H9 (cell line): ENCODE data around the gene LUZP2. TPM values are rescaled to one million over a fixed set of nuclear protein-coding genes. Genes with fewer than 3 reads are reported as not detected.

Source experiments
- DNase-seq: peaks from one replicate; pipeline ENCODE4 v3.0.0-alpha.2; 2017
- H2AFZ ChIP-seq: one replicate; pipeline ENCODE4 v1.6.1; 2013; ENCODE audit warnings: mild to moderate bottlenecking, low read length, control low read depth, moderate library complexity
- H2AK5ac ChIP-seq: 2 replicates; pipeline ENCODE4 v1.6.1; 2013; ENCODE audit warnings: low read length, control low read depth, mixed read lengths; ENCODE audit not compliant: insufficient read length
- H2BK120ac ChIP-seq: one replicate; pipeline ENCODE4 v1.6.1; 2013; ENCODE audit warnings: low read depth, mild to moderate bottlenecking, low read length, control low read depth, inconsistent platforms; ENCODE audit not compliant: poor library complexity, severe bottlenecking
- H2BK12ac ChIP-seq: 2 replicates; pipeline ENCODE4 v1.6.1; 2013; ENCODE audit warnings: low read length, control low read depth, mixed read lengths, low read depth; ENCODE audit not compliant: insufficient read length
- H2BK15ac ChIP-seq: 2 replicates; pipeline ENCODE4 v1.6.1; 2013; ENCODE audit warnings: low read depth, low read length, control low read depth
- H2BK20ac ChIP-seq: one replicate; pipeline ENCODE4 v1.6.1; 2013; ENCODE audit warnings: low read depth, mild to moderate bottlenecking, low read length, control low read depth, inconsistent platforms; ENCODE audit not compliant: poor library complexity, severe bottlenecking
- H2BK5ac ChIP-seq: 2 replicates; pipeline ENCODE4 v1.6.1; 2013; ENCODE audit warnings: low read length, control low read depth, mixed read lengths; ENCODE audit not compliant: insufficient read length
- H3K14ac ChIP-seq: 2 replicates; pipeline ENCODE4 v1.6.1; 2013; ENCODE audit warnings: low read length, control low read depth; ENCODE audit not compliant: insufficient read depth
- H3K18ac ChIP-seq: 2 replicates; pipeline ENCODE4 v1.6.1; 2013; ENCODE audit warnings: low read depth, mild to moderate bottlenecking, mixed read lengths, low read length, control low read depth; ENCODE audit not compliant: insufficient read length
- H3K23ac ChIP-seq: 2 replicates; pipeline ENCODE4 v1.6.1; 2013; ENCODE audit warnings: low read length, control low read depth, mixed read lengths, low read depth; ENCODE audit not compliant: insufficient read length
- H3K23me2 ChIP-seq: 2 replicates; pipeline ENCODE4 v1.6.1; 2013; ENCODE audit warnings: low read depth, mild to moderate bottlenecking, mixed read lengths, low read length, control low read depth; ENCODE audit not compliant: insufficient read length, poor library complexity, severe bottlenecking
- H3K27ac ChIP-seq: 2 replicates; pipeline ENCODE4 v1.5.1; 2013; ENCODE audit warnings: low read length, control low read depth, mixed read lengths, low read depth; ENCODE audit not compliant: insufficient read length
- H3K27me3 ChIP-seq: 2 replicates; pipeline ENCODE4 v1.6.1; 2013; ENCODE audit warnings: low read length, control low read depth, inconsistent platforms; ENCODE audit not compliant: insufficient read depth
- H3K4ac ChIP-seq: 2 replicates; pipeline ENCODE4 v1.6.1; 2013; ENCODE audit warnings: low read depth, mild to moderate bottlenecking, control low read depth, inconsistent platforms, low read length, moderate library complexity
- H3K4me1 ChIP-seq: 2 replicates; pipeline ENCODE4 v1.6.1; 2013; ENCODE audit warnings: low read length, control low read depth, inconsistent platforms; ENCODE audit not compliant: insufficient read depth
- H3K4me2 ChIP-seq: 2 replicates; pipeline ENCODE4 v1.6.1; 2013; ENCODE audit warnings: low read length, control low read depth, mixed read lengths; ENCODE audit not compliant: insufficient read length, insufficient read depth
- H3K56ac ChIP-seq: 2 replicates; pipeline ENCODE4 v1.6.1; 2013; ENCODE audit warnings: low read depth, mild to moderate bottlenecking, mixed read lengths, low read length, control low read depth; ENCODE audit not compliant: insufficient read length
- H3K79me1 ChIP-seq: 2 replicates; pipeline ENCODE4 v1.6.1; 2013; ENCODE audit warnings: low read depth, mild to moderate bottlenecking, moderate library complexity, low read length, control low read depth, inconsistent platforms; ENCODE audit not compliant: insufficient read depth, poor library complexity, severe bottlenecking
- H3K79me2 ChIP-seq: 2 replicates; pipeline ENCODE4 v1.6.1; 2013; ENCODE audit warnings: low read length, control low read depth, inconsistent platforms; ENCODE audit not compliant: insufficient read depth
- H3K9ac ChIP-seq: 2 replicates; pipeline ENCODE4 v1.6.1; 2013; ENCODE audit warnings: low read length, control low read depth, mixed read lengths; ENCODE audit not compliant: insufficient read length; ENCODE audit errors: extremely low read depth
- H3K9me3 ChIP-seq: one replicate; pipeline ENCODE4 v1.6.1; 2013; ENCODE audit warnings: low read depth, low read length, inconsistent platforms; ENCODE audit not compliant: control insufficient read depth
- H3T11ph ChIP-seq: one replicate; pipeline ENCODE4 v1.6.1; 2013; ENCODE audit warnings: mild to moderate bottlenecking, low read length, control low read depth, inconsistent platforms
- H4K20me1 ChIP-seq: one replicate; pipeline ENCODE4 v1.6.1; 2013; ENCODE audit not compliant: control insufficient read depth, insufficient read length, insufficient read depth
- H4K5ac ChIP-seq: 2 replicates; pipeline ENCODE4 v1.6.1; 2013; ENCODE audit warnings: low read depth, mild to moderate bottlenecking, mixed read lengths, low read length, control low read depth; ENCODE audit not compliant: insufficient read length
- H4K8ac ChIP-seq: replicated peaks from 2 replicates; pipeline ENCODE4 v1.6.1; 2013; ENCODE audit warnings: low read length, control low read depth, mixed read lengths, low read depth; ENCODE audit not compliant: insufficient read length
- H4K91ac ChIP-seq: 2 replicates; pipeline ENCODE4 v1.6.1; 2013; ENCODE audit warnings: low read depth, mild to moderate bottlenecking, moderate library complexity, mixed read lengths, low read length, control low read depth; ENCODE audit not compliant: insufficient read length
- H3K27ac Mint-ChIP-seq, 3 experiments: 2 replicates in 2 of 3; 3 replicates in 1 of 3; pipeline ENCODE4 v1.8.0; 2020 to 2021; ENCODE audit warnings: mixed read lengths in 3 of 3, mild to moderate bottlenecking in 1 of 3, moderate library complexity in 1 of 3
- H3K27me3 Mint-ChIP-seq: 2 replicates; pipeline ENCODE4 v1.8.0; 2021; ENCODE audit warnings: low read depth, mild to moderate bottlenecking, moderate library complexity, mixed read lengths
- H3K36me3 Mint-ChIP-seq, 3 experiments: 2 replicates in 2 of 3; 3 replicates in 1 of 3; pipeline ENCODE4 v1.8.0; 2020 to 2021; ENCODE audit warnings: low read depth in 3 of 3, mixed read lengths in 3 of 3; ENCODE audit not compliant: insufficient read depth in 1 of 3
- H3K4me1 Mint-ChIP-seq, 2 experiments: 2 replicates each; pipeline ENCODE4 v1.8.0; 2020; ENCODE audit warnings: mixed read lengths in 2 of 2
- H3K4me3 Mint-ChIP-seq, 2 experiments: 2 replicates in 1 of 2; 3 replicates in 1 of 2; pipeline ENCODE4 v1.8.0; 2020 to 2021; ENCODE audit warnings: mild to moderate bottlenecking in 2 of 2, mixed read lengths in 2 of 2, moderate library complexity in 1 of 2
- H3K9me3 Mint-ChIP-seq, 2 experiments: 2 replicates in 1 of 2; 3 replicates in 1 of 2; pipeline ENCODE4 v1.8.0; 2020; ENCODE audit warnings: mild to moderate bottlenecking in 2 of 2, mixed read lengths in 2 of 2, moderate library complexity in 1 of 2
- WGBS: extraction: QIAGEN DNeasy Blood & Tissue Kit; methylation state at CpG from one replicate; pipeline ENCODE4 v1.1.7; 2013; ENCODE audit warnings: missing lambda C conversion rate, low lambda C conversion rate, mixed read lengths; ENCODE audit not compliant: insufficient read length; ENCODE audit errors: extremely low coverage; 5-methylcytosine and 5-hydroxymethylcytosine counted together
- total RNA-seq: library from RNA; stranded (reverse); gene quantifications from 2 replicates; pipeline ENCODE4 v1.2.1, GENCODE V29; 2021
- TF ChIP-seq, protein P1 (sequence below): fragments of 200-600 bp; sonication (generic); conservative IDR thresholded peaks from 3 replicates; pipeline ENCODE4 v1.8.0; 2021; ENCODE audit warnings: antibody characterized with exemption, mild to moderate bottlenecking

Gene LUZP2
- total RNA-seq, 1 experiment from 2014 or later, result 25.4 TPM

DNA sequence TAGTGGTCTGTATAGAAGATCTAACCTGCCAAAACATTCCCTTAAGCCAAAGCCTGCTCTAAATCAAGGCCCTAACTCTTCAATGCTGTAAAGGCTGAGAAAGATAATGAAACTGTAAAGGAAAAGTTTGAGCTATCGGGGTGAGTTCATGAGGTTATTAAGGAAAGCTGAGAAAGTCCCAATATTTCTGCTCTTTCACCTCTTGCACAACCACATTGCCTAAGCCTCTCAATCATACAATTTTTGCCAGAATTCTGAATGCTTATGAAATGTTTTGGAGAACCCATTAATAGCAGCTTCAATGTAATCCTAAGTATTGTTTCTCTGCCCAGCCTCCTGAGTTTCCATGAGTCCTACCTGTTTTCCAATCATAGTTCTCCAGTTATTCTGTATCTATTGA is 373.2 kb downstream of the LUZP2 start:
- Mint-ChIP-seq H3K27me3 (no peaks in the 10 kb centered on the region), H3K36me3 (no peaks in the 10 kb centered on the region), H3K9me3 (no peaks in the 10 kb centered on the region), H3K27ac (no peak overlapping the region), H3K4me1 (no peaks in the 10 kb centered on the region), H3K4me3 (no peak overlapping the region)
- Histone ChIP-seq H2BK12ac (no peak overlapping the region), H3K14ac (no peak overlapping the region), H2AK5ac (no peak overlapping the region), H4K8ac (no peak overlapping the region), H4K5ac (no peak overlapping the region), H3K79me1 (no peaks in the 10 kb centered on the region), H3K27me3 (no peaks in the 10 kb centered on the region), H2BK120ac (no peak overlapping the region), H3K4ac (no peak overlapping the region), H3K18ac (no peak overlapping the region), H3K23me2 (no peaks in the 10 kb centered on the region), H2BK5ac (no peak overlapping the region), H3K23ac (no peak overlapping the region), H3K9ac (no peak overlapping the region), H2AFZ (no peak overlapping the region), H4K91ac (no peak overlapping the region), H2BK15ac (no peak overlapping the region), H3K79me2 (no peaks in the 10 kb centered on the region), H3K56ac (no peak overlapping the region), H3K27ac (no peak overlapping the region), H4K20me1 (no peaks in the 10 kb centered on the region), H2BK20ac (no peak overlapping the region), H3T11ph (no peak overlapping the region), H3K4me1 (no peaks in the 10 kb centered on the region), H3K4me2 (no peak overlapping the region), H3K9me3 (no peaks in the 10 kb centered on the region)
- no CpG with 5 or more reads among the region's 1 CpG for WGBS
- no peak for DNase-seq
- TF ChIP-seq, protein P1, sequence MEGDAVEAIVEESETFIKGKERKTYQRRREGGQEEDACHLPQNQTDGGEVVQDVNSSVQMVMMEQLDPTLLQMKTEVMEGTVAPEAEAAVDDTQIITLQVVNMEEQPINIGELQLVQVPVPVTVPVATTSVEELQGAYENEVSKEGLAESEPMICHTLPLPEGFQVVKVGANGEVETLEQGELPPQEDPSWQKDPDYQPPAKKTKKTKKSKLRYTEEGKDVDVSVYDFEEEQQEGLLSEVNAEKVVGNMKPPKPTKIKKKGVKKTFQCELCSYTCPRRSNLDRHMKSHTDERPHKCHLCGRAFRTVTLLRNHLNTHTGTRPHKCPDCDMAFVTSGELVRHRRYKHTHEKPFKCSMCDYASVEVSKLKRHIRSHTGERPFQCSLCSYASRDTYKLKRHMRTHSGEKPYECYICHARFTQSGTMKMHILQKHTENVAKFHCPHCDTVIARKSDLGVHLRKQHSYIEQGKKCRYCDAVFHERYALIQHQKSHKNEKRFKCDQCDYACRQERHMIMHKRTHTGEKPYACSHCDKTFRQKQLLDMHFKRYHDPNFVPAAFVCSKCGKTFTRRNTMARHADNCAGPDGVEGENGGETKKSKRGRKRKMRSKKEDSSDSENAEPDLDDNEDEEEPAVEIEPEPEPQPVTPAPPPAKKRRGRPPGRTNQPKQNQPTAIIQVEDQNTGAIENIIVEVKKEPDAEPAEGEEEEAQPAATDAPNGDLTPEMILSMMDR, result no peak
